GM21360 (cell line): ENCODE data around the gene CCDC148.

Source experiments
- ATAC-seq: cut with Tn5 transposase; IDR thresholded peaks from one replicate; pipeline ENCODE4 v1.9.1; 2021; ENCODE audit warnings: mild to moderate bottlenecking, moderate library complexity; ENCODE audit not compliant: unreplicated experiment

Gene CCDC148

DNA sequence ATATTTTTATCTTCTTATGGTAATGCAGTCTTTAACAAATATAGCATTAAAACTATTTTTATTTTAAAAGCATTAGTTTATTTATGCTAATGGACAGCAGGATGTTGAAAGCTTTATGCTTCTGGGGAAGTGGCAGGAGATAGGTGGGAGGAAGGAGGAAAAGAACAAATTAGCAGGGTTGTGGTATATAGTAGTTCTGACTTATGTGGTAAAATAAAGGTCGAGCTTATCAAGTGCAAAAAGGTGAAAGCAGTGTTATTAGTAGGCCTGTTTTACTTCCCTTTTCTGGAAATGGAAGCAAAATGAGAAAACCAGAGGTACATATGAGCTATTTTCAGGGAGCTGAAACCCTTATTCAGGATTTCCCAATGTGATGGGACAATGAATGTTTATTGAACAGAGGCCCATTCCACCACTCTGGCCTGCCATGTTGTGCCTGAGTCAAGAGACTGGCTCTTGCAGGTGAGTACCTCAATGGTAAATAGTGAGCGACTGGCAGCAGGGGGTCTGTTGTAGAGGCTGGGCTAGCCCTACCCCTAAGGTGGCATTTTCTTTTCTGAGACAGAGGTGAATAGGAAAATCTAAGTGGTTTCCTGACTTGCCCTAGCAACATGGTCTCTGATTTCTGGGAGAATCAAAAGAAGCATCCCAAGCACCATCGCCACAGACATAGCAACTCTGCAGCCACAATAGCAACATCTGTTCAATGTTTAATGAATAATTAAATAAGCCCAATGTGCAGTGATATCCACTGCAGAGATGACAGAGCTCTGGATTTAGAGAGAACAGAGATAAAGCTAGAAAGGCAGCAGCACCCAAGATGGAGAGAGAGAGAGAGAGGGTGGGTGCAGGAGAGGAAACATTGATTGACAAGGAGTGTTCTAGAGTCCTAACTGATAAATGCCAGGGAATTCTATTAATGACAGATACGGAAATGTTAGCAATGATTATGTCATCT, 235.2 kb downstream of the CCDC148 start:
- ATAC-seq, result peak; percentile 59

GRCh38 chr2:158217593-158217992, 239.0 kb downstream of the CCDC148 start:
- no peak for ATAC-seq

DNA sequence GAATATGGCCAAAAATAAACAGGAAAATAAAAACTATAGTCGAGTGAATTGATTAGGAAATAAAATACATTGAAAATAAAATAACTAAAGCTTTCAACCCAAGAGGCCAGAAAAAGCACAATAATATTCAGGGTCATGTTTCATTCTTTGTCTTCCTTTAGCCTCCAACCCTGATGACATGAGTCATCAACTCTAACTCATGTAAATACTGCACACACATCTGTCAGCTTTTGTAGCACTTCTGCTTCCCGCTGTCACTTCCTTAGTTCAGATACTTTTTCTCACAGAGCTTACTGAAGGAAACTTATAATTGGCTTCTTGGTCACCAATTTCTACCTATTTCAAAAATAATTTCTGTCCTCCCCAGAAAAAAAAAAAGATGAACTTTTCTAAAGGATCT, 242.1 kb downstream of the CCDC148 start:
- peak; percentile 98 for ATAC-seq

DNA sequence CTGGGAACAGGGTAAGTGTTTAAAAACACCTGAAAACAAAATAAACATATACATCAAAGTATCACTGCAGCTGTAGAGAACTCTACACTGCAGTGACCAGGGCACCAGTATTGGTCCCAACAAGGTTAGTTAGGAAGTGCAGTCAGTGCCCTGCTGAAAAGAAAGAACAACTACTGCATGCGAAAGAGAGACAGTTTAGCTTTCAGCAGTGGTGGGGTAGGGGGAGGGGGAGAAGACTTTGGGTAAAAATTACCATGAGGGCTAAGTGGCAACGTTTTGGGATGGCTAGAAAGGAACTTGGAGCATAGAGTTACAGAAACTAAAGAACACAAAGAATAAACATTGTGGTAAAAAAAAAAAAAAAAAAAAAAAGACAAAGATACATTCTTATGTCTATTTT, 242.8 kb downstream of the CCDC148 start:
- no peak for ATAC-seq

DNA sequence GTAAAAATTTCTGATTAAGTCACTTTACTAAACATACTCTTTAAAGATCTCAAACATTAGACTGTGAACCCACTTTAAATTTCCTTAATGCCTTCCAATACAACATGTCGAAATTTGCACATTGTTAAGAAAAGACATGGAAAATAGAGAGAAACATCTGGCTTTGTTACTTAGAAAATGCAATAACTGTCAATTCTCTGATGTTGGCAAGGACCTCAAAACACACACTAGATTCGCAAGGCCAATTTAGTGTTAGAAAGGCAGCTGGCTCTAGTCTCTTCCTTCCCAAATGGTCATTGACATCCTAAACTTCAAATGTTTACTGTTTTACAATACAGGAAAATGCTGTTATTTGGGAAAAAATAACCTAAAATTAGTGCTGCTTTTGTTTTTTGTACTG, 244.3 kb downstream of the CCDC148 start:
- ATAC-seq, result no peak

DNA sequence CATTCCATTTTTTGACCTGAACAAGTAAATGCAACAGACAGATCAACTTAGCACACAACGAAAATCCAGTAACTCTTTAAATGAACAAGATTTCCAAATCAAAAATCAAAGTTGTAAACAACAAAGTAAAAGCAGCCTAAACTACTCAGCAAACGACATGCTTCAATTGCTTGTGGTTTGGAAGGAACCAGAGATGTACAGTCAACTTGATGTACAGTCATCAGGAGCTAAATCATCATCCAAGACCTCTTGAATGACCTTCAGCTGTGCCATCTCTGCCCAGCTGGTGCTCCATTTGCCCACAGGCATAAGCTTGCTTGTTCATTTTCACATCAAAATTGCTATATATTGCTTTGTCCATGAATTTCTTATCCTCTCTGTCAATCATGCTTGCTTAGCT, 245.1 kb downstream of the CCDC148 start:
- no peak for ATAC-seq

DNA sequence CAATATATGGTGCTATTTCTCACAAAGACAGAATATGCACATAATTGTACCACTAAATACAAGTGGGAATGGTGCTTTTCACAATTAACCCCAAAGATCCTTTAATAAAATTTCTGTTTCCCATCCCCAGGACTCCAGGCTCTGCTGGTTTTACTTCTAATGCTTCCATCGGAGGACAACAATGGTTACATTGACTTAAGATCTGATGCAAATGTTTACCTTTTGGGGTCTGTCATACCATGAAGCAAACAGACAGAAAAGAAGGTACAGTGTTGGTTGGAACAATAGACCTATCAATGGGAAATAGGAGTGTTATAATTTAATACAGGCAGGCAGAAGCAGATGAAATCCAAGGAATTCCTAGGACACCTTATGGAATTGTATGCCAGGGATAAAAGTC, 249.2 kb downstream of the CCDC148 start:
- no peak for ATAC-seq

DNA sequence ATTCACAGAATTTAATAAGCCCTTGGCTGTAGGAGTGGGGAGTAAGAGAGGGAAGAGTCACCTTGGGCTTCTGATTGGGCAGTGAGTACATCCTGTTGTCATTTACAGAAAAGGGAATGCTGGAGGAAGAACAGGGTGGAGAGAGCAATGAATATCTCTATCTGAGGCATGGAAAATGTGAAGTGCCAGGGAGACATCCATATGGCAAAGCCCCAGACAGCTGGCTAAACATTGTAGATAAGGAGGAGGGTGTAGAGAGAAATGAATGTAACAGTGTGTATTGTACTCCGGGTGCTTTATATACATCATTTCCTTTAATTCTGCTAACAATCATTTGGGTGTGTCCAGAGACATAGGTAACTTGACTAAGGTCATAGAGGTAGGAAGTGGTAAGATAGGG, 251.3 kb downstream of the CCDC148 start:
- ATAC-seq, result no peak

GRCh38 chr2:158204741-158205165, 251.8 kb downstream of the CCDC148 start:
- ATAC-seq, result no peak

GRCh38 chr2:158202161-158202815, 254.3 kb downstream of the CCDC148 start:
- ATAC-seq, result no peak

- ATAC-seq, result no peak
Measured at GRCh38 chr2:158199928-158200650, 256.5 kb downstream of the CCDC148 start.

DNA sequence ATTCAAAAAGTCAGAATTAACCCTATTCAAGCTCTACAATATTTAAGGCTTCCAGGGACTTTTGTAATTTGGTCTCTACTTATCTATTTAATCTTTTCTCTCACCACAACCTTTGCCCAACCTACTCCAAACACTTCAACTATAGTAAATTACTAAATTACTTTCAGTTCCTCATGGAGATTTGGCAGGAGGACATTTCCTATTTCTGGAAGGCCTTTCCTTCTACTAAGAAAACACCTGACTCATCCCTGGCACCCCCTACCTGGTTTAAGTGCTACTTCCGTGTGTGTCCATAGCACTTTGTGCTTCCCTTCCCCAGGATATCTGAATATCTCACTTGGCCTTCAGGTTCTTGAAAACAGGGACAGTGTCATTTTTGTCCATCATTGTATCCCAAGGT, 258.6 kb downstream of the CCDC148 start:
- no peak for ATAC-seq

DNA sequence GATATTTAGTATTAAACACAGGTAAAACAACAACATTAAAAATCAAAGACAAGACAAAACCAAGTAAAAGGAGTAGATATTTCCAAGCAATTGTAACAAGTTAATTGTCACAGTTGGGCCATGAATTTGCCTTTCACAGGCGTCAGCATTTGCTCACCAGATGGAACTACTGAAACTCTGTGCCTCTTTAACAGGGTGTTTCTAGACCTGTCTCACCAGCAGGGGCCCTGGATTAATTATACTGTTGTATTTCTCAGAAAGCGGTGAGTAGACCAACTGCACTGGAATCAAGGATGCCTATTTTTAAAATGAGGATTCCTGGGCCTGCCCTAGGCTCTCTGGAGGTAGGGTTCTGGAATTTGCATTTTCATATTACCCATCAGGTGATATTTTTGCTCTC, 262.3 kb downstream of the CCDC148 start:
- ATAC-seq, result no peak

DNA sequence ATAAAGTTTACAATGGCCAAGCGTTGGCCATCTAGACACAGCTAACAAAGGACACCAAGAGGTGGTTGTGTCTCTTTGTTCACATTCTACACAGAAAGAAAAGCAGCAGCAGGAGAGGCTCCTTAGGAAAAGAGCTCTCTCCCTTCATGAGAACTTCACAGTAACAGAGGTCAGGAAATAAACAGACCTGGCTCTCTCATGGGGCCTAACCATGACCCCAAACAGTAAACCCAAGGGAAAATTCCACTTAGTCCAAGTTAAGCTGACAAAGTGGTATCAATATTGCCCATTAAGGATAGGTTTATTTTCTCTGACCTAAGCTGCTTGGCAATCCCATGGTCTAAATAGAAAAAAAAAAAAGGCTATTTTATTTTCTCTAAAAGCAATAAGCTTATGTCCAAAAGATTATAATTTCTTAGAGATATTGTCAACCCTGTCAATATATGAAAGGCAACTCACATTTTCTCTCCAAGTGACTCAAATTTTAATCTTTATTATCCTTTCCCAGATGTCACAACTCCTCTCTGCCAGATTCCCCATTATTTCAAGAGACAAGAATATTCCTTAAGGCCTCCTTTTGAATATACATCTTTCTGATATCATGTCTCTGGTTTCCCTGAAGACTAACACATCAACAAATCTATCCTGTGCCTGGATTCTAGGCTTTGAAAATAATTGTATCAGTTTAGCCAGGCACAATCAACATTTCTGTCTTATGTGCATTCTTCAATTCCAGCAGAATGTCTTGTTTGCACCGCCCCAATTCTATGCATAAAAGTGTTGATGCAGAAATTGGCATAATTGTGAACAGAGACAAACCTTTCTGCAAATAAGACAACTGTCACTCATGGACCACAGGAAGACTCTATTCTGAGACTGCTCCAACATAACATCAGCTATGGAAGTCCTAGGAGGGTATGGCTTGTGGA, 263.8 kb downstream of the CCDC148 start:
- ATAC-seq, result no peak

DNA sequence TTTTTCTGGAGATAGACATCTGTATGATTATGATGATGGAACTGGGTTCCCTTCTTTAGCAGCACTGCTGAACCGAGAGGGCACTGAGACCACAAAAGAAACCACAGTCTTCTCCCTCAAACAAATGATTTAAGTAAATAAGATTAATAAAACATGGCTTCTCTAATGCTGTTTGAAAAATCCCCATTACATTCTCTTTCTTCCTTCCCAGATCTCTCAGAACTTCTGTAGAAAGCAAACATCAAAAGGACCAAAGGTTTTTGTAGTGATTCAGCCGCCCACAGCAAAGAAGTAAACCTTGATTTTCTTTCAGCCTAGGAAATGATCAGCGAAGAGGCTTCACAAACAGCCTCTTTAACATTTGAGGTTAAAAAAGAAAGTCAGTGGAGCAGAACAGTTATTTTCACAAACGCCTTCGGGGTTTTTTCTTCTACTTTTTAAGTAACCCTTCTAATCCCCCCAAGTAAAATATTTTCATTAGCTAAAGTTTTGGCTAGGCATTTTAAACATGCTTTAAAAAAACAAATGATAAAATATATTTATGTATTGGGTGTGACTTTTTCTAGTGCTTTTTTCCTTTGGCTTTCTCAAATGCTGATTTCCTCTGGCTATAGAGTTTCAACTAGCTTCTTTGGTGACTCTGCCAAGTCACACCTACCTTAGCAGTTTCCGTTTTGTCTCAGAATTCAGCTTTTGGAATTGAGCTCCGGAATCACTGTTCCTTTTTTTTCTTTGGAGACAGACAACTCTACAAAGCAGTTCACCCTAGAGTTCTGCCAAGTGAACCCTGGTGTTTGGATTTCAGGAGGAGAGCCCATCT, 265.3 kb downstream of the CCDC148 start:
- peak; percentile 88 for ATAC-seq

DNA sequence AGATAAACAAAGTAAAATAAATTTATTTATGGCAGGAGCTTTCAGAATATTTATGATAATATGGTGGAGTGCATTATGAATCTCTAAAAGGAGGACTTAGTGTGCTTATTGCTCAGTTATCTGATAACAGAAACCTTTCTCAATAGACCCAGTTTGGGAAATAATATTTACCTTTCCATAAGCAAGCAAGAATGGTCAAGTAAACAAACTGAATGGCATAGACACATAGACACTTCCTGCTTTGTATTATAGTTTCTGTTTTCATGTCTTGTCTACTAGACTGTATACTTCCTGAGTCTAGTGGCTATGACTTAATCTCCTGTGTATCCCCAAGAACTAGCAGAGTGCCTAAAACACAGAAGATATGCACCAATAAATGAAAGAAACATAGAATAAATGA, 267.0 kb downstream of the CCDC148 start:
- ATAC-seq, result peak; percentile 46

DNA sequence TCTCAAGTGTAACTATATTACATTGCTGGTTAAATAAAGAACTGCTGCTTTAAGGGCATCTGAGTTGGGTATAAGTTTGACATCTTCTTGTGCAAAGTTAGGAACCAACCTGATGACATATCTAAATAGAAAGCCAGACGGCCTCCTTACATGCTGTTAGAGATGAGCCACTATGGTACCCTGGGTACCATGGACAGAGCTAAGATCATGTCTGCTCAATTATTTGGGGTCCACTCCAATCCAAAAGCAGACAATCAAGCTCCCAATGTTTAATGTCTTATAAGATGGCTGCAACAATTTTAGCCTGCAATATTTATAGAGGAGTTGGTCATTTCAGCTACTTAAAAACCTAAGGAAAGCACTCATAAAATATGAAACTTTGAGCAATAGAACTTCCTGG, 268.6 kb downstream of the CCDC148 start:
- no peak for ATAC-seq

DNA sequence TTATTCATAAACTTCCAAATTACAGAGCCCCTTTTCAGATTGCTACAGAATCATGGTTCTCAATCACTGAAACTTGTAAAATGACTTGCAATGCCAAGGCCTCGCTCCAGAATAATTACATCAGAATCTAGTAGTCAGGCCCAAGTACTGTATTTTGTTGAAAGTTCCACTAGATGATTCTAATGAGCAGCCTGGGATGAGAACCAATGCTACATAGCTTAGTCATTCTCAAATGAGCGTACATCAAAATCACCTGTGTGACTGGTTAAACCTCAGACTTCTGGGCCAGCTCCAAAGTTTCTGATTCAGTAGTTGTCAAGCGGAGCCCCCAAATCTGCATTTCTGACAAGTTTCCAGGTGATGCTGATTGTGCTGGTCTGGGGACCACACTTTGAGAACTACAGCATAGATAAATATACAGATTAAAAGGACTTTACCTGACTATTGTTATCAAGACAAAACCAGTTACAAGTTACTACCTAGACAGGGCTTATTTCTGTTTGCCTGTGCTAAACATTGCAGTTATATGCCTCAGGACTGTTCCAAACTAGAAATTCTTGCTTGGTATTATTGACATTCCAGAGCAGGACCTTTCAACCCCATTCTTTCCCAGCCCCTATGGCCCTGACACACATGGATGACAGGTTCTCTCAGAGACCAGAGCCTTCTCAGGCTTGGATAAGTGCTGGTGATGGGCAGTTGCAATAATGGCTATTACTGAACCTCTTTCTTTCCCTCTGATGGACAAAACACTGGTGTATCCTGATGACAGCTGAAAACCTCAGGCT, 271.8 kb downstream of the CCDC148 start:
- no peak for ATAC-seq

- ATAC-seq, result no peak
Measured at GRCh38 chr2:158184001-158184400, 272.6 kb downstream of the CCDC148 start.
